Liver (tissue), 9 donors: ENCODE data around the gene ALG12. TPM values are rescaled to one million over a fixed set of nuclear protein-coding genes. Genes with fewer than 3 reads are reported as not detected.

Source experiments
- DNase-seq: peaks from one replicate; pipeline ENCODE4 v3.0.0-alpha.2; 2017; ENCODE audit warnings: low spot score
- H3K27ac ChIP-seq, 2 donors: one replicate each; pipeline ENCODE4 v1.7.0; 2013; ENCODE audit warnings: inconsistent platforms in 2 of 2, low read length in 2 of 2, control low read depth in 1 of 2, low read depth in 1 of 2, mild to moderate bottlenecking in 1 of 2
- H3K27me3 ChIP-seq, 4 donors: one replicate each; pipeline versions ENCODE4 v1.6.1 to v1.7.0; 2013; ENCODE audit warnings: low read length in 3 of 4, inconsistent platforms in 1 of 4, mild to moderate bottlenecking in 1 of 4, moderate library complexity in 1 of 4; ENCODE audit not compliant: control insufficient read depth in 4 of 4, insufficient read depth in 4 of 4
- H3K36me3 ChIP-seq, 4 donors: one replicate each; pipeline versions ENCODE4 v1.6.1 to v1.7.0; 2013; ENCODE audit warnings: low read length in 3 of 4, mild to moderate bottlenecking in 3 of 4, low read depth in 1 of 4, moderate library complexity in 1 of 4; ENCODE audit not compliant: control insufficient read depth in 4 of 4, insufficient read depth in 3 of 4
- H3K4me1 ChIP-seq, 4 donors: one replicate each; pipeline versions ENCODE4 v1.6.1 to v1.7.0; 2013; ENCODE audit warnings: low read length in 3 of 4, mild to moderate bottlenecking in 3 of 4, moderate library complexity in 1 of 4; ENCODE audit not compliant: control insufficient read depth in 4 of 4, insufficient read depth in 4 of 4
- H3K4me3 ChIP-seq, 3 donors: one replicate each; pipeline versions ENCODE4 v1.6.1 to v1.7.0; 2013; ENCODE audit warnings: low read length in 3 of 3, control low read depth in 1 of 3, low read depth in 1 of 3, mild to moderate bottlenecking in 1 of 3
- H3K9ac ChIP-seq, 2 donors: one replicate each; pipeline ENCODE4 v1.7.0; 2013; ENCODE audit warnings: low read length in 2 of 2, mild to moderate bottlenecking in 2 of 2, moderate library complexity in 2 of 2, control low read depth in 1 of 2, low read depth in 1 of 2
- H3K9me3 ChIP-seq, 4 donors: one replicate each; pipeline versions ENCODE4 v1.6.1 to v1.7.0; 2013; ENCODE audit warnings: low read length in 3 of 4; ENCODE audit not compliant: control insufficient read depth in 4 of 4
- ATF3 ChIP-seq: IDR thresholded peaks from 2 replicates; pipeline ENCODE4 v1.6.1; 2016; ENCODE audit warnings: antibody characterized with exemption
- EGR1 ChIP-seq, 2 donors: IDR thresholded peaks; 2 replicates each; pipeline ENCODE4 v1.6.1; 2016 to 2018; ENCODE audit warnings: antibody characterized with exemption in 2 of 2, low read depth in 2 of 2
- HNF4G ChIP-seq: IDR thresholded peaks from 2 replicates; pipeline ENCODE4 v1.6.1; 2016; ENCODE audit warnings: antibody characterized with exemption
- JUND ChIP-seq, 2 donors: IDR thresholded peaks; 2 replicates each; pipeline ENCODE4 v1.6.1; 2016; ENCODE audit warnings: antibody characterized with exemption in 2 of 2
- MAX ChIP-seq: IDR thresholded peaks from 2 replicates; pipeline ENCODE4 v1.6.1; 2016; ENCODE audit warnings: antibody characterized with exemption
- RAD21 ChIP-seq, 2 donors: IDR thresholded peaks; 2 replicates each; pipeline ENCODE4 v1.6.1; 2016; ENCODE audit warnings: antibody characterized with exemption in 2 of 2, mild to moderate bottlenecking in 2 of 2
- RXRA ChIP-seq, 2 donors: IDR thresholded peaks; 2 replicates each; pipeline ENCODE4 v1.6.1; 2017 to 2018; ENCODE audit warnings: antibody characterized with exemption in 2 of 2, mild to moderate bottlenecking in 1 of 2
- SP1 ChIP-seq: IDR thresholded peaks from 2 replicates; pipeline ENCODE4 v1.6.1; 2018; ENCODE audit warnings: antibody characterized with exemption, mild to moderate bottlenecking
- TAF1 ChIP-seq: conservative IDR thresholded peaks from 2 replicates; pipeline ENCODE4 v1.6.1; 2016; ENCODE audit warnings: antibody characterized with exemption, mild to moderate bottlenecking
- YY1 ChIP-seq: IDR thresholded peaks from 2 replicates; pipeline ENCODE4 v1.6.1; 2016; ENCODE audit warnings: antibody characterized with exemption, mild to moderate bottlenecking
- ZBTB33 ChIP-seq: IDR thresholded peaks from 2 replicates; pipeline ENCODE4 v1.6.1; 2016; ENCODE audit warnings: antibody characterized with exemption
- WGBS: extraction: QIAGEN DNeasy Blood & Tissue Kit; methylation state at CpG from one replicate; pipeline ENCODE4 v1.1.7; 2013; 5-methylcytosine and 5-hydroxymethylcytosine counted together
- polyA plus RNA-seq, 2 donors: library from polyadenylated mRNA; stranded (reverse) in 1 of 2; unstranded in 1 of 2; fragments of 200-250 nt in 1 of 2; fragments of >200 nt in 1 of 2; fragmentation: Nextera tagmentation in 1 of 2; extraction: Ambion mirVana in 1 of 2; gene quantifications; one replicate each; pipeline versions ENCODE4 v1.2.1 to v1.2.3, GENCODE V29; 2013 to 2015
- total RNA-seq, 2 donors: library from RNA; depleted of rRNA; stranded (reverse); fragments of >200 nt; gene quantifications; one replicate each; pipeline ENCODE4 v1.2.3, GENCODE V29; 2014
- TF ChIP-seq, protein P1 (sequence below): fragments of 150-350 bp; IDR thresholded peaks from 2 replicates; pipeline ENCODE4 v1.5.1; 2017; ENCODE audit warnings: improper control_type of control experiment, low read depth, low read length; ENCODE audit not compliant: missing input control
- TF ChIP-seq, protein P2 (sequence below): IDR thresholded peaks from 2 replicates; pipeline ENCODE4 v1.6.1; 2016; ENCODE audit warnings: antibody characterized with exemption, mild to moderate bottlenecking
- donor health status: healthy.
- donor health status: healthy.
- donor health status: healthy.
- donor health status: healthy.
- donor health status: healthy.

ALG12 gene
- total and polyA plus RNA-seq, 4 donors = 10.4 to 20.2 (median 14.0) TPM

GRCh38 chr22:49951986-49952896, 34.0 kb upstream of the ALG12 start:
- TF ChIP-seq SP1 (no peak), JUND (IDR thresholded peaks at IDR 0.05) (no peak), RXRA (IDR thresholded peaks at IDR 0.05) (no peak), MAX (no peak), HNF4G (no peak), EGR1 (IDR thresholded peaks at IDR 0.05; ENCODE audit: low read depth in 2 of 2) (no peak), YY1 (no peak), ATF3 (no peak)
- H3K4me1 ChIP-seq = peaks cover 29 to 63% (median 50%) of the 10 kb centered on the region in 4 donors
- no peaks in the 10 kb centered on the region for H3K27me3 ChIP-seq
- H3K4me3 ChIP-seq = no peak overlapping the region
- H3K36me3 ChIP-seq = no peaks in the 10 kb centered on the region
- H3K9ac ChIP-seq = no peak overlapping the region
- H3K9me3 ChIP-seq = no peaks in the 10 kb centered on the region
- WGBS = 79% methylated on average over 24 of the region's 24 CpGs
- H3K27ac ChIP-seq = peak overlapping the region in 1 of 2 donors; percentile 23
- DNase-seq = no peak

- H3K27me3 ChIP-seq = no peaks in the 10 kb centered on the region
- no peak for DNase-seq
- H3K4me1 ChIP-seq = peaks cover 27 to 62% (median 46%) of the 10 kb centered on the region in 4 donors
- no peaks in the 10 kb centered on the region for H3K36me3 ChIP-seq
- no peak for TF ChIP-seq TAF1
- TF ChIP-seq ZBTB33 = no peak
- no peak for TF ChIP-seq SP1
- TF ChIP-seq, protein P1, sequence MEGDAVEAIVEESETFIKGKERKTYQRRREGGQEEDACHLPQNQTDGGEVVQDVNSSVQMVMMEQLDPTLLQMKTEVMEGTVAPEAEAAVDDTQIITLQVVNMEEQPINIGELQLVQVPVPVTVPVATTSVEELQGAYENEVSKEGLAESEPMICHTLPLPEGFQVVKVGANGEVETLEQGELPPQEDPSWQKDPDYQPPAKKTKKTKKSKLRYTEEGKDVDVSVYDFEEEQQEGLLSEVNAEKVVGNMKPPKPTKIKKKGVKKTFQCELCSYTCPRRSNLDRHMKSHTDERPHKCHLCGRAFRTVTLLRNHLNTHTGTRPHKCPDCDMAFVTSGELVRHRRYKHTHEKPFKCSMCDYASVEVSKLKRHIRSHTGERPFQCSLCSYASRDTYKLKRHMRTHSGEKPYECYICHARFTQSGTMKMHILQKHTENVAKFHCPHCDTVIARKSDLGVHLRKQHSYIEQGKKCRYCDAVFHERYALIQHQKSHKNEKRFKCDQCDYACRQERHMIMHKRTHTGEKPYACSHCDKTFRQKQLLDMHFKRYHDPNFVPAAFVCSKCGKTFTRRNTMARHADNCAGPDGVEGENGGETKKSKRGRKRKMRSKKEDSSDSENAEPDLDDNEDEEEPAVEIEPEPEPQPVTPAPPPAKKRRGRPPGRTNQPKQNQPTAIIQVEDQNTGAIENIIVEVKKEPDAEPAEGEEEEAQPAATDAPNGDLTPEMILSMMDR = no peak
- TF ChIP-seq, protein P2, sequence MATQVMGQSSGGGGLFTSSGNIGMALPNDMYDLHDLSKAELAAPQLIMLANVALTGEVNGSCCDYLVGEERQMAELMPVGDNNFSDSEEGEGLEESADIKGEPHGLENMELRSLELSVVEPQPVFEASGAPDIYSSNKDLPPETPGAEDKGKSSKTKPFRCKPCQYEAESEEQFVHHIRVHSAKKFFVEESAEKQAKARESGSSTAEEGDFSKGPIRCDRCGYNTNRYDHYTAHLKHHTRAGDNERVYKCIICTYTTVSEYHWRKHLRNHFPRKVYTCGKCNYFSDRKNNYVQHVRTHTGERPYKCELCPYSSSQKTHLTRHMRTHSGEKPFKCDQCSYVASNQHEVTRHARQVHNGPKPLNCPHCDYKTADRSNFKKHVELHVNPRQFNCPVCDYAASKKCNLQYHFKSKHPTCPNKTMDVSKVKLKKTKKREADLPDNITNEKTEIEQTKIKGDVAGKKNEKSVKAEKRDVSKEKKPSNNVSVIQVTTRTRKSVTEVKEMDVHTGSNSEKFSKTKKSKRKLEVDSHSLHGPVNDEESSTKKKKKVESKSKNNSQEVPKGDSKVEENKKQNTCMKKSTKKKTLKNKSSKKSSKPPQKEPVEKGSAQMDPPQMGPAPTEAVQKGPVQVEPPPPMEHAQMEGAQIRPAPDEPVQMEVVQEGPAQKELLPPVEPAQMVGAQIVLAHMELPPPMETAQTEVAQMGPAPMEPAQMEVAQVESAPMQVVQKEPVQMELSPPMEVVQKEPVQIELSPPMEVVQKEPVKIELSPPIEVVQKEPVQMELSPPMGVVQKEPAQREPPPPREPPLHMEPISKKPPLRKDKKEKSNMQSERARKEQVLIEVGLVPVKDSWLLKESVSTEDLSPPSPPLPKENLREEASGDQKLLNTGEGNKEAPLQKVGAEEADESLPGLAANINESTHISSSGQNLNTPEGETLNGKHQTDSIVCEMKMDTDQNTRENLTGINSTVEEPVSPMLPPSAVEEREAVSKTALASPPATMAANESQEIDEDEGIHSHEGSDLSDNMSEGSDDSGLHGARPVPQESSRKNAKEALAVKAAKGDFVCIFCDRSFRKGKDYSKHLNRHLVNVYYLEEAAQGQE = no peak
- no peak for TF ChIP-seq RAD21 (IDR thresholded peaks at IDR 0.05)
- no peak for TF ChIP-seq HNF4G
- no peak for TF ChIP-seq EGR1 (IDR thresholded peaks at IDR 0.05; ENCODE audit: low read depth in 2 of 2)
- H3K9me3 ChIP-seq = no peaks in the 10 kb centered on the region
- H3K27ac ChIP-seq = no peak overlapping the region
- H3K9ac ChIP-seq = no peak overlapping the region
- no peak overlapping the region for H3K4me3 ChIP-seq
- 83% methylated on average over 4 of the region's 4 CpGs for WGBS
Observed at GRCh38 chr22:49951678-49951985, 33.4 kb upstream of the ALG12 start.
